ACC112 (cell line): ENCODE data around the gene OTOA.
"Not testable (repeated sequence)": the region's sequence is repeated elsewhere in the genome, so short reads cannot be mapped to it uniquely, and the experiment has no call there.

Source experiments
- H2AFZ ChIP-seq: fragments of 200-600 bp; sonication (generic); one replicate; pipeline ENCODE4 v1.6.0; 2017; ENCODE audit warnings: antibody characterized with exemption, low read length; ENCODE audit not compliant: unreplicated experiment
- H3K27ac ChIP-seq: fragments of 200-600 bp; sonication (generic); 2 replicates; pipeline ENCODE4 v1.5.1; 2014; ENCODE audit warnings: low read depth, mild to moderate bottlenecking, antibody characterized with exemption, low read length, moderate library complexity
- H3K27me3 ChIP-seq: fragments of 200-600 bp; sonication (generic); 2 replicates; pipeline ENCODE4 v1.6.1; 2014; ENCODE audit warnings: mild to moderate bottlenecking, antibody characterized with exemption, low read length, moderate library complexity, mixed read lengths; ENCODE audit not compliant: insufficient read depth
- H3K36me3 ChIP-seq: fragments of 200-600 bp; sonication (generic); 2 replicates; pipeline ENCODE4 v1.6.1; 2016; ENCODE audit warnings: mild to moderate bottlenecking, antibody characterized with exemption, low read length, moderate library complexity, mixed read lengths; ENCODE audit not compliant: insufficient read depth
- H3K4me1 ChIP-seq: fragments of 200-600 bp; sonication (generic); one replicate; pipeline ENCODE4 v1.6.1; 2016; ENCODE audit warnings: low read length, mixed read lengths; ENCODE audit not compliant: insufficient read depth, unreplicated experiment, control insufficient read depth
- H3K4me3 ChIP-seq: fragments of 200-600 bp; sonication (generic); 2 replicates; pipeline ENCODE4 v1.5.1; 2014; ENCODE audit warnings: mild to moderate bottlenecking, low read depth, low read length
- H3K79me2 ChIP-seq: fragments of 200-600 bp; sonication (generic); one replicate; pipeline ENCODE4 v1.6.0; 2016; ENCODE audit warnings: low read length; ENCODE audit not compliant: control insufficient read depth, unreplicated experiment, insufficient read depth

OTOA gene

DNA sequence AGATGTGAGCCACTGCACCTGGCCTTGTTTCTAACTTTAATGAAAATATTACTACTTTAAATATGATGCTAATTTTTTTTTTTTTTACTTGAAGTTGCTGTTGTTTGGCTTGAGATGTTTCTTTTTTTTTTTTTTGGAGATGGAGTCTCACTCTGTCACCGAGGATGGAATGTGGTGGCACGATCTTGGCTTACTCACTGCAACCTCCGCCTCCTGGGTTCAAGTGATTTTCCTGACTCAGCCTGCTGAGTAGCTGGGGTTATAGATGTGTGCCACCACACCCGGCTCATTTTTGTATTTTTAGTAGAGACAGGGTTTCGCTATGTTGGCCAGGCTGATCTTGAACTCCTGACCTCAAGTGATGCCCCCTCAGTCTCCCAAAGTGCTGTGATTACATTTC, 35.0 kb upstream of the OTOA start:
- Histone ChIP-seq H3K27me3 (no peaks in the 10 kb centered on the region), H3K4me1 (peaks cover 45% of the 10 kb centered on the region), H3K27ac (peak overlapping the region; percentile 98), H3K4me3 (peak overlapping the region; percentile 47; the same call in 1 of the 2 replicates), H2AFZ (no peak overlapping the region), H3K79me2 (peaks cover 18% of the 10 kb centered on the region), H3K36me3 (peaks cover 24% of the 10 kb centered on the region)

DNA sequence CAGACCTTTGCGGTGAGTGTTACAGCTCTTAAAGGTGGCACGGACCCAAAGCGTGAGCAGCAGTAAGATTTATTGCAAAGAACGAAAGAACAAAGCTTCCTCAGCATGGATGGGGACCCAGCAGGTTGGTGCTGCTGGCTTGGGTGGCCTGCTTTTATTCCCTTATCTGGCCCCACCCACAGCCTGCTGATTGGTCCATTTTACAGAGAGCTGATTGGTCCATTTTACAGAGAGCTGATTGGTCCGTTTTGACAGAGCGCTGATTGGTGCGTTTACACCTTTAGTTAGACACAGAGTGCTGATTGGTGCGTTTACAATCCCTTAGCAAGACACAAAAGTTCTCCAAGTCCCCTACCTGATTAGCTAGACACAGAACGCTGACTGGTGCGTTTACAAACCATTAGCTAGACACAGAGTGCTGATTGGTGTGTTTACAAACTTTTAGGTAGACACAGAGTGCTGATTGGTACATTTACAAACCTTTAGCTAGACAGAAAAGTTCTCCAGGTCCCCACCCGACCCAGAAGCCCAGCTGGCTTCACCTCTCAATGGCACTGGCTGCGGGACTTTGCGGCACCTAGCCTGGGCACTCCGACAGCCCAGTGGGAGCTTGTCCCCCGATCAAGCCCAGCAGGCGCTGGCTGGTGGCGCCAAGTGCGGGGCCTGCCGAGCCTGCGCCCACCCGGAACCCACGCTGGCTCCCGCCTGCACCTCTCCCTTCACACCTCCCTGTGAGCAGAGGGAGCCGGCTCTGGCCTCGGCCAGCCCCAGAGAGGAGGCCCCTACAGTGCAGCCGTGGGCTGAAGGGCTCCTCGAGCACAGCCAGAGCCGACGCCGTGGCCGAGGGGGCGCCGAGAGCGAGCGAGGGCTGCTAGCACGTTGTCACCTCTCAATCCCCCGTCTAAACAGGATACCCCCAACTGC, 33.9 kb upstream of the OTOA start:
- Histone ChIP-seq H3K36me3 (peaks cover 27% of the 10 kb centered on the region), H3K79me2 (peaks cover 17% of the 10 kb centered on the region), H3K27ac (peak overlapping the region; percentile 98)

DNA sequence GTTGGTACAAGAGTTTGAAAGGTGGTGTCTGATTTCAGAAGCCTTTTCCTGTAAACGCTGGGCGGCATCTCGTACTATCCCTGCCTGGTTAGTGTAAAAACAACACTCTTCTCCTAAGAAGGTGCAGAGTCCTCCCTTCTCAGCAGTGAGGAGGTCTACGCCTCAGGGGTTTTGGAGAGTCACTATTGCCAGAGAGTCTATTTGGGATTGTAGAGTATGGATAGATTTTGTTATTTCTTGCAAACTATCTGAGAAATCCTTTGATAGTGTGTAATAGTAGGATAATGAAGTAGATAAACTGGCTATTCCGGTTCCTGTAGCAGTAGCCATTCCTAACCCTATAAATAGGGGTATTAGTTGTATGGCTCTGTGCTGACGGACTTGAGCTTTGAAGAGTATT, 32.9 kb upstream of the OTOA start:
- not testable (repeated sequence) for H3K27ac ChIP-seq, H3K4me3 ChIP-seq, H3K27me3 ChIP-seq, H2AFZ ChIP-seq
- H3K4me1 ChIP-seq: peaks cover 39% of the 10 kb centered on the region
- H3K36me3 ChIP-seq: peaks cover 21% of the 10 kb centered on the region
- peaks cover 12% of the 10 kb centered on the region for H3K79me2 ChIP-seq

More for the DNA sequence above, 33.9 kb upstream of the OTOA start:
- not testable (repeated sequence) for H3K4me3 ChIP-seq, H2AFZ ChIP-seq, H3K27me3 ChIP-seq
- H3K4me1 ChIP-seq: peaks cover 48% of the 10 kb centered on the region

DNA sequence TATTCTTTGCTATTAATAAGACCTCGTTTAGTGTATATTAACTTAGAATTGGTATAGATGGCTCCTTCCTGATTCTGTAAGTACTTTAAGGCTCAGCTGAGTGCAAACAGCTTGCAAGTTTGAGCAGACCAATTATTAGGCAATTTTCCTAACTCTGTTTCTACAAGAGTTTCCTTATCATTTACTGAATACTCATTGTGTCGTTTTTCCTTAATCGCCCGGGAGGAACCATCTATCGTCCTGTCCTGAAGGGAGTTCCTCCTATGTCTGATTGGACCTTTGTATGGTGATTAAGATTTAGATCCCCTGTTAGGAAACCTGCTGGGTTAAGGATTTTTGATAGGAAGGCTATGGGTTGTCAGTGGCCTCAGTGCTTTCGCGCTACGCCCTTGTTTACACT, 32.4 kb upstream of the OTOA start:
- not testable (repeated sequence) for H3K4me3 ChIP-seq, H3K27me3 ChIP-seq, H3K27ac ChIP-seq, H2AFZ ChIP-seq
- H3K4me1 ChIP-seq: peaks cover 34% of the 10 kb centered on the region
- H3K36me3 ChIP-seq: peaks cover 21% of the 10 kb centered on the region
- H3K79me2 ChIP-seq: peaks cover 12% of the 10 kb centered on the region

DNA sequence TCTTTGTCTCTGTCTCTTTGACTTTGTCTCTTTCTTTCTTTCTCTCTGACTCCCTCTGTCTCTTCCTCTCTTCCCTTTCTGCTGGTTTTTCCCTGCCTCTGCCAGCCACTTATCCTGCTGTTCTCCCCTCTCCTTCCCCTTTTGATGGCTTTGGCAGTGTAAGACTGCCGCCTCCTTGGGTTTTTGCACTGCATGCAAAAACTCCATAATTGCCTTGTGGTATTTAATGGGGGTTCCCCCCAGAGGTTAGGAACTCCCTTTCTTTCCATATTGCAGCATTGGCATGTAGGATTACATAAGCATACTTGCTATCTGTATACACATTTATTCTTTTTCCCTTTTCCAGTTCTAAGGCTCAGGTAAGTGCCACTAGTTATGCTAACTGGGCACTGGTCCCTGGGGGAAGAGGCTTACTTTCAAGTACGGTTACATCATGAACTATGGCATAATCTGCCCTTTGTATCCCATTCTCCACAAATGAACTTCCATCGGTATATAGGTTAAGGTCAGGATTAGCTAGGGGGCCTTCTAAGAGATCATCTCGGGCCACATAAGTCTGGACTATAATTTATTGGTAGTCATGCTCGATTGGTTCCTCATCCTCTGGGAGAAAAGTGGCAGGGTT, 31.7 kb upstream of the OTOA start:
- H3K27me3 ChIP-seq, H3K27ac ChIP-seq, H3K4me3 ChIP-seq, H2AFZ ChIP-seq: not testable (repeated sequence)
- Histone ChIP-seq H3K79me2 (peaks cover 12% of the 10 kb centered on the region), H3K4me1 (peaks cover 28% of the 10 kb centered on the region), H3K36me3 (peaks cover 21% of the 10 kb centered on the region)

DNA sequence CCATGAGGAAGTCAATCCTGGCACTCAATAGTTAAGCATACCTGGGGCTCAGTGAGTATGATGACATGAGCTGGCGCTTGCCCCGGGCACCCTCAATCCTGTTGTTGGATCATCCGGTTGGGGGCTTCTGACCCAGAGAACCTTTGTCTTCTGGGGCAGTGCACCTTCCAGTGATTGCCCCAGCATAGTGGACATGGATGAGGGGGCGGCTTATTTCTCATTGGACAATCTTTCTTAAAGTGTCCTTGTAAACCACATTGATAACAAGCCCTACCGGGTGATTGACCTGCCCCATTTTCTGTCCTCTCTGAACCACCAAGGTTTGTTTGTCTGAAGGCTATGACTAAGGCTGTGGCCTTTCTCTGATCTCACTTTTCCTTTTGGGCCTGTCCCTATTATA, 29.6 kb upstream of the OTOA start:
- H3K27ac ChIP-seq: no peak overlapping the region
- no peaks in the 10 kb centered on the region for H3K27me3 ChIP-seq
- peaks cover 11% of the 10 kb centered on the region for H3K79me2 ChIP-seq
- H3K4me3 ChIP-seq: no peak overlapping the region
- peaks cover 20% of the 10 kb centered on the region for H3K4me1 ChIP-seq
- peaks cover 15% of the 10 kb centered on the region for H3K36me3 ChIP-seq
- H2AFZ ChIP-seq: no peak overlapping the region

- Histone ChIP-seq H3K79me2 (peaks cover 10% of the 10 kb centered on the region), H3K4me1 (peaks cover 26% of the 10 kb centered on the region)
- H2AFZ ChIP-seq, H3K4me3 ChIP-seq, H3K27me3 ChIP-seq, H3K36me3 ChIP-seq, H3K27ac ChIP-seq: not testable (repeated sequence)
Measured at GRCh38 chr16:21635694-21636093, 28.1 kb upstream of the OTOA start.

- H3K4me1 ChIP-seq: peaks cover 40% of the 10 kb centered on the region
- no peak overlapping the region for H2AFZ ChIP-seq
- peaks cover 19% of the 10 kb centered on the region for H3K79me2 ChIP-seq
- no peaks in the 10 kb centered on the region for H3K27me3 ChIP-seq
- peaks cover 6% of the 10 kb centered on the region; the same call in 1 of the 2 replicates for H3K36me3 ChIP-seq
- H3K4me3 ChIP-seq: no peak overlapping the region
- peak overlapping the region; percentile 77; the same call in 1 of the 2 replicates for H3K27ac ChIP-seq
Measured at GRCh38 chr16:21637032-21637968, 26.5 kb upstream of the OTOA start.

DNA sequence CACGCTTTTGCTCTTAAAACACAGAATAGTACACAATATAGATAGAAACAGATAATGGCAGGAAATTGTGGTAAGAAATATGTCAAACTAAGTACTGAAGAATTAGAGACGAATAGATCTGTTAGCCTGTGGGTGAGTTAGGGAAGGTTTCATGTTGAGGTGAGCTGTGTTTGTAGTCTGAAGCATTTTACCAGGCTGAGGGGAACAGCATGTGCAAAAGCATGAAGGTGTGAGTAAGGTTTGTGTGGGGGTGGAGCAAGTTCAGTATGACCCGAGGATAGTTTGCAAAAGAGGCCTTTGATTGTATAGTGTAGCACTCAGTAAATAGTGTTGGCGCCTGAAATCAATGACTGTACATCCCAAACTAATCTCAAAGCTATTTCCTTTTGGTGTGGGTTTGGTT, 25.2 kb upstream of the OTOA start:
- Histone ChIP-seq H2AFZ (no peak overlapping the region), H3K27ac (peak overlapping the region; percentile 77), H3K4me1 (peaks cover 40% of the 10 kb centered on the region), H3K79me2 (peaks cover 19% of the 10 kb centered on the region), H3K27me3 (no peaks in the 10 kb centered on the region), H3K4me3 (peak overlapping the region; percentile 15; the same call in 1 of the 2 replicates), H3K36me3 (peaks cover 6% of the 10 kb centered on the region; the same call in 1 of the 2 replicates)

DNA sequence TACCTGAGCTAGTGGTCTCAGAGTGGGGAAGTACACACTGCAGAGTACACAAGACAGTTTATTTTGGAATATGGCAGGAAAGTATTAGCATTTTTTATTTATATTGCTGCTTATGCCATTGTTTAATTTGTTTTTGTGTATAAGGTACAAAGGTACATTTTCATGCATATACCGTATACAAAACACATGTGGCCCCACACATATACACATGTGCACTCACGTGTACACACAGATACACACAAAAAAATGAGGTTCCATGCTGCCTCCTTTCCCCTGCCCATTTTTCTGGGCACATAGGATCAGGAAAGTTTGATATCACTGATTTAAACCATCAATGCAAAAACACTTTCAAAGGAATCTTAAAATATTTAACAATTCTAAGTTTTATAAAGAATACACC, 24.3 kb upstream of the OTOA start:
- Histone ChIP-seq H3K4me1 (peaks cover 35% of the 10 kb centered on the region), H3K27ac (peak overlapping the region; percentile 77), H3K79me2 (peaks cover 19% of the 10 kb centered on the region), H2AFZ (no peak overlapping the region), H3K36me3 (no peaks in the 10 kb centered on the region), H3K27me3 (no peaks in the 10 kb centered on the region), H3K4me3 (no peak overlapping the region; the same call in 1 of the 2 replicates)
